Measurements from ENCODE around the gene FOS.

The FOS gene

DNA sequence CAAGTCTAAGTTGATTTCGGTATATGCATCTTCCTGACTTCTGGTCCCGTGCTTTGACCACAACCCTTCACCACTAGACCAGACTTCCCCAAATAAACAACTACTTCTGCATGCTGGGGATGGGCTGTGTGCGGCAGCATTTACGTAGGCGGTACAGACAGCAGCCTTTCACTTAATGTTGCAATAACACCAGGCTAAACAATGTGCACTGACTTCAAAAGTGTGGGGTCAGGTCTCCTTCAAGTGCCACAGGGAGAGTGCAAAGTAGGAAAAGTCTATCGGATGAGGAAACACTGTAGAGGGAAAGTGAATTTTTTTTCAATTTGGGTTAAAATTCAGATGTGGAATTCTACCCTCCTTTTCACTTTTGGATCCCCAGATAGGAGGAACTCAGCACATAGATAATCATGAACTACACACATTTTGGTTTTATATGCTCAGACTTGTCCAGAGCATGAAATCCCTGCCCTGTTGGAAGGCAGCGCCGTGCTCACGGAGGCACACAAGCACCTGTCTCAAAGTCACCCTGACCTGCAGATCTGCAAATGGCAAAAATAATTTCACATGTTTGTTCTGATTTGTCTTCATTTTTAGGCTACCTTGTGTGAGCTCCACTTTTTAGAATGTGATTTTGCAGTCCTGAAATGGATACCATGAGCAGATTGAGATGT is 3.6 kb upstream of the FOS start:
- TF ChIP-seq, protein P1, sequence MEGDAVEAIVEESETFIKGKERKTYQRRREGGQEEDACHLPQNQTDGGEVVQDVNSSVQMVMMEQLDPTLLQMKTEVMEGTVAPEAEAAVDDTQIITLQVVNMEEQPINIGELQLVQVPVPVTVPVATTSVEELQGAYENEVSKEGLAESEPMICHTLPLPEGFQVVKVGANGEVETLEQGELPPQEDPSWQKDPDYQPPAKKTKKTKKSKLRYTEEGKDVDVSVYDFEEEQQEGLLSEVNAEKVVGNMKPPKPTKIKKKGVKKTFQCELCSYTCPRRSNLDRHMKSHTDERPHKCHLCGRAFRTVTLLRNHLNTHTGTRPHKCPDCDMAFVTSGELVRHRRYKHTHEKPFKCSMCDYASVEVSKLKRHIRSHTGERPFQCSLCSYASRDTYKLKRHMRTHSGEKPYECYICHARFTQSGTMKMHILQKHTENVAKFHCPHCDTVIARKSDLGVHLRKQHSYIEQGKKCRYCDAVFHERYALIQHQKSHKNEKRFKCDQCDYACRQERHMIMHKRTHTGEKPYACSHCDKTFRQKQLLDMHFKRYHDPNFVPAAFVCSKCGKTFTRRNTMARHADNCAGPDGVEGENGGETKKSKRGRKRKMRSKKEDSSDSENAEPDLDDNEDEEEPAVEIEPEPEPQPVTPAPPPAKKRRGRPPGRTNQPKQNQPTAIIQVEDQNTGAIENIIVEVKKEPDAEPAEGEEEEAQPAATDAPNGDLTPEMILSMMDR (conservative IDR thresholded peaks at IDR 0.05; ENCODE audit: control insufficient read depth, insufficient read depth, low read depth, low read length), result no peak
- H3K4me3 ChIP-seq (ENCODE audit: control insufficient read depth, low read depth, low read length), result no peak overlapping the region
- peak; percentile 51 for DNase-seq (ENCODE audit: low read depth)

DNA sequence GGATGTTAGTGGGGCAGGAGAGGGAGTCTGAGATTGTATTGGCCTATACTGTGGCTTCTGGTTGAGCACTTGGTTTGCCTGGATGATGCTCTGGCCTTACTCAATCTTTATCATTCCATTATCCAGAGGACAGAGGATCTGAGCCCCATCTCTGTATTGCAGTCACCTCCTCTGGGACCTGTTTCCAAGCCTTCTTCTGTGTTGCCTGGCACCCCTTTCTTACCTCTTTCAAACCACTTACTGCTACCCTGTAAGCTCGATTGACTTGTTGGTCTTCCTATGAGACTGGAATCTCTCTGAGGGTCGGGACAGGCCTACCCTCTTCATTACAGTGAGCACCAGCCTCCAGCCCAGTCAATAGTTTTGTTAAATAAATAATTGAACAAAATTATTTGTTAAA is 3.0 kb upstream of the FOS start:
- no peak for DNase-seq (ENCODE audit: low read depth)
- TF ChIP-seq, protein P1 (conservative IDR thresholded peaks at IDR 0.05; ENCODE audit: control insufficient read depth, insufficient read depth, low read depth, low read length), result no peak
- no peak overlapping the region for H3K4me3 ChIP-seq (ENCODE audit: control insufficient read depth, low read depth, low read length)

DNA sequence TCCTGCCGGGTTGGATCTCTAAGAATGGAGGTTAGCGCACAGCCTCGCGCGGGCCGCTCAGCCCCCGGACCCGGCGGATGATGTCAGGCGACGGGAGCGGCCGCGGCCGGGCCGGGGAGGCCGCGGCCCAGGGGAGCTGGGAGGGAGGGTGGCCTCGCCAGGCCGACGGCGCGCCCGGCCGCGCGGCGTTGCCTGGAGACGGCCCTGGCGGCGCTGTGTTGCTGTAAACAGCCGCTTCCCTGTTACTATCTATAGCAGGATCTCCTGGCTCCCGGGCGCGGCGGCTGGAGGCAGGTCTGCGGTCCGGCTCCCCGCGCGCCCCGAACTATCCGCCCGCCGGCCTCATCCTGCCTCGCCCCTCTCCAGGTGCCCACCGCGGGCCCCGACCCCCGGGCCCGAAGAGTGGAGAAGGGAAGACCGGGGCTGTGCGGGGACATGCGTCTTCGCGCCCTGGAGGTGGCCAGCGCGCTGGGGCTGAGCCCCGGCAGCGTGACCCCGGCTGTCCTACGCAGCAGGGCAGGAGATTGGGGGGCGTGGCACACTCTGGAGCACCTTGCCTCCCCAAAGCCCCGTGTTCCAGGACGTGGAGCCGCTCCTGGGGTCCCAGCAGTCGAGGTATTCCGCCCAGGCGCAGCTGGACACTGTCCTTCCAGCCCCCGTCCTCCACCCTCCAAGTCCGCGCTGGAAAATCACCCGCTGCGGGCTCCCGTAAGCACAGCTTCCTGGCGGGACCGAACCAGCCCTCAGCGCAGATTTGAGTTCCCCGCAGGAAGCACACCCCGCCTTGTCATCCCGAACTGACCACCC is 1.4 kb upstream of the FOS start:
- TF ChIP-seq, protein P1 (conservative IDR thresholded peaks at IDR 0.05; ENCODE audit: control insufficient read depth, insufficient read depth, low read depth, low read length), result no peak
- peak; percentile 84 for DNase-seq (ENCODE audit: low read depth)
- peak overlapping the region; percentile 68 for H3K4me3 ChIP-seq (ENCODE audit: control insufficient read depth, low read depth, low read length)

DNA sequence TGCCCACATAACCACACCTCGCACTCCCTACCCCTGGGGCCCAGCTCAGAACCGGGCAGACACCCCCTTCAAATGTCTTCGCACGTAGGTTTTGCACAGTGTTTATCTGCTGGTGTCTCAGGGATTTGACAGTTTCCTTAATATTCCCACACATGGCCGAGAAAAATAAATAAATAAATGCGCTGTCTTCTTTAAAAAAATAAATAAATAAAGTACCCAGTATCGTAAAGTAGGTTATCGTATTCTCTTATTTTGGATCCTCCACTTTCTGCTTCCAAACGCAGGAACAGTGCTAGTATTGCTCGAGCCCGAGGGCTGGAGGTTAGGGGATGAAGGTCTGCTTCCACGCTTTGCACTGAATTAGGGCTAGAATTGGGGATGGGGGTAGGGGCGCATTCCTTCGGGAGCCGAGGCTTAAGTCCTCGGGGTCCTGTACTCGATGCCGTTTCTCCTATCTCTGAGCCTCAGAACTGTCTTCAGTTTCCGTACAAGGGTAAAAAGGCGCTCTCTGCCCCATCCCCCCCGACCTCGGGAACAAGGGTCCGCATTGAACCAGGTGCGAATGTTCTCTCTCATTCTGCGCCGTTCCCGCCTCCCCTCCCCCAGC is 710 bp upstream of the FOS start:
- DNase-seq (ENCODE audit: low read depth), result no peak
- H3K4me3 ChIP-seq (ENCODE audit: control insufficient read depth, low read depth, low read length), result peak overlapping the region; percentile 68
- TF ChIP-seq, protein P1 (conservative IDR thresholded peaks at IDR 0.05; ENCODE audit: control insufficient read depth, insufficient read depth, low read depth, low read length), result no peak

DNA sequence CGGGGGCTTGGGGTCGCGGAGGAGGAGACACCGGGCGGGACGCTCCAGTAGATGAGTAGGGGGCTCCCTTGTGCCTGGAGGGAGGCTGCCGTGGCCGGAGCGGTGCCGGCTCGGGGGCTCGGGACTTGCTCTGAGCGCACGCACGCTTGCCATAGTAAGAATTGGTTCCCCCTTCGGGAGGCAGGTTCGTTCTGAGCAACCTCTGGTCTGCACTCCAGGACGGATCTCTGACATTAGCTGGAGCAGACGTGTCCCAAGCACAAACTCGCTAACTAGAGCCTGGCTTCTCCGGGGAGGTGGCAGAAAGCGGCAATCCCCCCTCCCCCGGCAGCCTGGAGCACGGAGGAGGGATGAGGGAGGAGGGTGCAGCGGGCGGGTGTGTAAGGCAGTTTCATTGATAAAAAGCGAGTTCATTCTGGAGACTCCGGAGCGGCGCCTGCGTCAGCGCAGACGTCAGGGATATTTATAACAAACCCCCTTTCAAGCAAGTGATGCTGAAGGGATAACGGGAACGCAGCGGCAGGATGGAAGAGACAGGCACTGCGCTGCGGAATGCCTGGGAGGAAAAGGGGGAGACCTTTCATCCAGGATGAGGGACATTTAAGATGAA is 630 bp downstream of the FOS start:
- H3K4me3 ChIP-seq (ENCODE audit: control insufficient read depth, low read depth, low read length), result peak overlapping the region; percentile 92
- DNase-seq (ENCODE audit: low read depth), result peak; percentile 87
- TF ChIP-seq, protein P1 (conservative IDR thresholded peaks at IDR 0.05; ENCODE audit: control insufficient read depth, insufficient read depth, low read depth, low read length), result no peak

DNA sequence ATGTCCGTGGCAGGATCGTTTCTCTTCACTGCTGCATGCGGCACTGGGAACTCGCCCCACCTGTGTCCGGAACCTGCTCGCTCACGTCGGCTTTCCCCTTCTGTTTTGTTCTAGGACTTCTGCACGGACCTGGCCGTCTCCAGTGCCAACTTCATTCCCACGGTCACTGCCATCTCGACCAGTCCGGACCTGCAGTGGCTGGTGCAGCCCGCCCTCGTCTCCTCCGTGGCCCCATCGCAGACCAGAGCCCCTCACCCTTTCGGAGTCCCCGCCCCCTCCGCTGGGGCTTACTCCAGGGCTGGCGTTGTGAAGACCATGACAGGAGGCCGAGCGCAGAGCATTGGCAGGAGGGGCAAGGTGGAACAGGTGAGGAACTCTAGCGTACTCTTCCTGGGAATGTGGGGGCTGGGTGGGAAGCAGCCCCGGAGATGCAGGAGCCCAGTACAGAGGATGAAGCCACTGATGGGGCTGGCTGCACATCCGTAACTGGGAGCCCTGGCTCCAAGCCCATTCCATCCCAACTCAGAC is 1.2 kb downstream of the FOS start:
- TF ChIP-seq, protein P1 (conservative IDR thresholded peaks at IDR 0.05; ENCODE audit: control insufficient read depth, insufficient read depth, low read depth, low read length), result no peak
- DNase-seq (ENCODE audit: low read depth), result no peak
- H3K4me3 ChIP-seq (ENCODE audit: control insufficient read depth, low read depth, low read length), result peak overlapping the region; percentile 92

Data from fibroblast of mammary gland (primary cell).